Spleen (tissue), 11 donors: ENCODE measurements around the gene ZC3H18. TPM values are rescaled to one million over a fixed set of nuclear protein-coding genes. Genes with fewer than 3 reads are reported as not detected.

Source experiments
- DNase-seq: peaks from one replicate; pipeline ENCODE4 v3.0.0-alpha.2; 2020
- H3K27ac ChIP-seq, 8 donors: fragments of 200-600 bp; sonication (generic) in 7 of 8; 1 replicate in 4 of 8; 2 replicates in 4 of 8; pipeline versions ENCODE4 v1.5.0 to v1.8.0; 2016 to 2021; ENCODE audit warnings: inconsistent platforms in 4 of 8, mild to moderate bottlenecking in 4 of 8, moderate library complexity in 1 of 8
- H3K27me3 ChIP-seq, 7 donors: fragments of 200-600 bp; sonication (generic) in 6 of 7; replicated peaks in 1 of 7; 1 replicate in 4 of 7; 2 replicates in 3 of 7; pipeline versions ENCODE4 v1.5.0 to v1.8.0; 2016 to 2021; ENCODE audit warnings: inconsistent platforms in 3 of 7, mild to moderate bottlenecking in 1 of 7
- H3K36me3 ChIP-seq, 6 donors: fragments of 200-600 bp; sonication (generic) in 5 of 6; 1 replicate in 4 of 6; 2 replicates in 2 of 6; pipeline versions ENCODE4 v1.5.0 to v1.8.0; 2016 to 2021; ENCODE audit warnings: inconsistent platforms in 2 of 6
- H3K4me1 ChIP-seq, 6 donors: fragments of 200-600 bp; sonication (generic) in 5 of 6; 1 replicate in 3 of 6; 2 replicates in 3 of 6; pipeline versions ENCODE4 v1.5.0 to v1.8.0; 2016 to 2021; ENCODE audit warnings: inconsistent platforms in 3 of 6
- H3K4me3 ChIP-seq, 8 donors: fragments of 200-600 bp; sonication (generic) in 7 of 8; 1 replicate in 4 of 8; 2 replicates in 4 of 8; pipeline versions ENCODE4 v1.5.0 to v1.8.0; 2016 to 2021; ENCODE audit warnings: inconsistent platforms in 4 of 8, mild to moderate bottlenecking in 4 of 8, moderate library complexity in 2 of 8
- H3K9me3 ChIP-seq, 8 donors: fragments of 200-600 bp; sonication (generic) in 7 of 8; 1 replicate in 4 of 8; 2 replicates in 4 of 8; pipeline versions ENCODE4 v1.5.0 to v1.8.0; 2016 to 2021; ENCODE audit warnings: inconsistent platforms in 4 of 8
- POLR2A ChIP-seq, 3 donors: fragments of 450-650 bp; IDR thresholded peaks; one replicate each; pipeline ENCODE4 v1.5.1; 2017; ENCODE audit warnings: antibody characterized with exemption in 3 of 3, mild to moderate bottlenecking in 1 of 3
- POLR2AphosphoS5 ChIP-seq, 3 donors: sonication (generic); formaldehyde crosslinking; IDR thresholded peaks; one replicate each; pipeline ENCODE4 v1.5.1; 2017; ENCODE audit warnings: antibody characterized with exemption in 3 of 3
- WGBS, 5 donors: extraction: QIAGEN DNeasy Blood & Tissue Kit in 3 of 5; methylation state at CpG; one replicate each; pipeline versions ENCODE4 v1.1.5 to v1.1.7; 2013 to 2018; 5-methylcytosine and 5-hydroxymethylcytosine counted together
- intact Hi-C: fragments of 100-400 bp; cut with DNase I; formaldehyde crosslinking; loops from one replicate; pipeline ENCODE4 v1.15.0; 2023; ENCODE audit warnings: low total_unique reads
- polyA plus RNA-seq, 3 donors: library from polyadenylated mRNA; stranded (reverse); fragments of 200-250 nt; gene quantifications; one replicate each; pipeline ENCODE4 v1.2.1, GENCODE V29; 2013
- total RNA-seq, 7 donors: library from RNA; depleted of rRNA in 3 of 7; stranded (reverse); fragments of >200 nt in 3 of 7; fragmentation: NEBNext Ultra II Directional in 4 of 7; extraction: Animal tissue kit (Norgen Biotek cat#: 25700) in 4 of 7; gene quantifications; one replicate each; pipeline versions ENCODE4 v1.1.0 to v1.2.1, GENCODE V29; 2016 to 2021
- TF ChIP-seq, protein P1 (sequence below), 11 experiments: fragments of 200-600 bp in 7 of 11; fragments of 450-650 bp in 4 of 11; sonication (generic) in 4 of 11; IDR thresholded peaks in 8 of 11; conservative IDR thresholded peaks in 3 of 11; 1 replicate in 7 of 11; 2 replicates in 4 of 11; pipeline versions ENCODE4 v1.4.0 to v1.8.0; 2016 to 2021; ENCODE audit warnings: antibody characterized with exemption in 11 of 11, inconsistent platforms in 4 of 11, mild to moderate bottlenecking in 1 of 11
- donor health status: healthy with polysubstance abuse.
- donor health status: DM: no; HTN: no; CAD: no; lungs with moderate emphysema.
- donor health status: DM: no; HTN: no; CAD: no.
- donor health status: Bipolar disorder and iron deficiency.
- donor health status: healthy.
- donor health status: DM: no; HTN: no; CAD: no.
- donor health status: DM: yes; HTN: yes; CAD: no.

The ZC3H18 gene
- total and polyA plus RNA-seq, 10 donors, result 18.0 to 65.2 (median 34.7) TPM

DNA sequence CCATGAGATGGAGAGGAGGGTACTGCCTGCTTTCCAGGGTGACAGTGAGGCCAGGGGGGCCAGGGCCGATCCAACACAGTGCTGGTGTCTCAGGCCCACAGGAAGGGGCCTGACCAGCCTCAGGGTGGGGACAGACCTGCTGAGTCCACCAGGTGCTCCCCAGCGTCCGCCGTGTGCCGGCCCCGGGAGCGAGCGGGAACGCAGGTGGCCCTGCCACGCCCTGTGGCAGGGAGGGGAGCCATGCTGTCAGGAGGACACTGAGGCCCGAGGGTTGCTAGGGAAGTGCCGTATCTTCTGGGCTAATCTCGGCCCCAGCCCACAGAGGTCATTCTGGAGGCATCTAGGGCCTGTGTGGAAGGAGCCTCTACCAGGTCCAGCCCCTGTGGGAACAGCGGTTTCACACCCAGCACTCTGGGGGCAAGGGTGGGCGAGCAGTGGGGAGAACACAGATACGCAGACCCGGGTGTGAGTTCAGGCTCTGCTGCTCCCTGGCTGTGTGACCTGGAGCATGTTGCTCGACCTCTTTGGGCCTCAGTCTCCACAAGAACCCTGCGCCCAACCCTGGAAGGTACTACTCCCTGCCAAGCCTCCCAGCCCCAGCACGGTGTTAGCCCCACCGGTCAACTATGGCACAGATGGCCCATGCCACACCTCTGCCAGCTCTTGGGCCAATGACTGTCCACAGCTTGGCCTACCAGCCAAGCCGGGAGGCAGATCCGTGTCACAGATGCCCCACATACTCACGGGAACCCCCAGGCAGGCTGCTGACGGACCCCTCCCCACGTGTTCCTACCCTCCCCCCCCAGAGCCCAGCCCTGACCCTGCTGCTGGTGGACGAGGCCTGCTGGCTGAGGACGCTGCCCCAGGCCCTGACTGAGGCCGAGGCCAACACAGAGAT, 43.9 kb upstream of the ZC3H18 start:
- DNase-seq, result no peak
- no peak for TF ChIP-seq POLR2AphosphoS5 (IDR thresholded peaks at IDR 0.05)
- TF ChIP-seq POLR2A (IDR thresholded peaks at IDR 0.05), result no peak
- TF ChIP-seq, protein P1, sequence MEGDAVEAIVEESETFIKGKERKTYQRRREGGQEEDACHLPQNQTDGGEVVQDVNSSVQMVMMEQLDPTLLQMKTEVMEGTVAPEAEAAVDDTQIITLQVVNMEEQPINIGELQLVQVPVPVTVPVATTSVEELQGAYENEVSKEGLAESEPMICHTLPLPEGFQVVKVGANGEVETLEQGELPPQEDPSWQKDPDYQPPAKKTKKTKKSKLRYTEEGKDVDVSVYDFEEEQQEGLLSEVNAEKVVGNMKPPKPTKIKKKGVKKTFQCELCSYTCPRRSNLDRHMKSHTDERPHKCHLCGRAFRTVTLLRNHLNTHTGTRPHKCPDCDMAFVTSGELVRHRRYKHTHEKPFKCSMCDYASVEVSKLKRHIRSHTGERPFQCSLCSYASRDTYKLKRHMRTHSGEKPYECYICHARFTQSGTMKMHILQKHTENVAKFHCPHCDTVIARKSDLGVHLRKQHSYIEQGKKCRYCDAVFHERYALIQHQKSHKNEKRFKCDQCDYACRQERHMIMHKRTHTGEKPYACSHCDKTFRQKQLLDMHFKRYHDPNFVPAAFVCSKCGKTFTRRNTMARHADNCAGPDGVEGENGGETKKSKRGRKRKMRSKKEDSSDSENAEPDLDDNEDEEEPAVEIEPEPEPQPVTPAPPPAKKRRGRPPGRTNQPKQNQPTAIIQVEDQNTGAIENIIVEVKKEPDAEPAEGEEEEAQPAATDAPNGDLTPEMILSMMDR (IDR thresholded peaks at IDR 0.05 in 8 of 11, conservative IDR thresholded peaks at IDR 0.05 in 3 of 11), result no peak
- intact Hi-C loops, result no loop called here

DNA sequence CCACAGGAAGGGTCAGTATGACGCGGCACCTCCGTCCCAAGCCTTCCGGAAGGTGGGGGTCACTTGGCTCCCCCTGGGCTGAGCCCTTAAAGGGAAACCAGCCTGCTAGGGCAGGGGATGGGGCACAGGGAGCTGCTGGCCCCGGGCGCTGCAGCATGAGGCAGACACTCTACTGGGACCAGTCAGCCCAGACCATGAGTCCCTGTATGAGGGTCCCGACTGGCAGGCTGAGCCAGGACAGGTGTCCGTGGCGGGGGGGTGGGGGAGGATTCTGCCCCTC, 43.4 kb upstream of the ZC3H18 start:
- 37 to 83% (median 72%) methylated on average over 4 to 9 of the region's 9 CpGs for WGBS, 5 donors
- H3K36me3 ChIP-seq, result peaks cover 0 to 44% (median 15%) of the 10 kb centered on the region in 6 donors
- H3K4me1 ChIP-seq, result peaks cover 18 to 69% (median 53%) of the 10 kb centered on the region in 6 donors
- peak overlapping the region in 6 of 8 donors; percentile 29 to 84 (median 74) for H3K27ac ChIP-seq
- DNase-seq, result no peak
- TF ChIP-seq POLR2AphosphoS5 (IDR thresholded peaks at IDR 0.05), result peak; percentile 42 to 49 (median 45)
- TF ChIP-seq, protein P1 (IDR thresholded peaks at IDR 0.05 in 8 of 11, conservative IDR thresholded peaks at IDR 0.05 in 3 of 11), result no peak
- intact Hi-C loops, result no loop called here
- H3K9me3 ChIP-seq, result no peaks in the 10 kb centered on the region
- H3K27me3 ChIP-seq, result peaks cover 0 to 15% (median 0%) of the 10 kb centered on the region in 7 donors
- H3K4me3 ChIP-seq, result peak overlapping the region in 1 of 8 donors; percentile 5

More for the DNA sequence above, 43.9 kb upstream of the ZC3H18 start:
- Histone ChIP-seq H3K36me3 (peaks cover 0 to 40% (median 15%) of the 10 kb centered on the region in 6 donors), H3K9me3 (no peaks in the 10 kb centered on the region), H3K27ac (peak overlapping the region in 7 of 8 donors; percentile 29 to 84 (median 70)), H3K4me3 (no peak overlapping the region), H3K27me3 (peaks cover 0 to 15% (median 0%) of the 10 kb centered on the region in 7 donors), H3K4me1 (peaks cover 18 to 64% (median 51%) of the 10 kb centered on the region in 6 donors)
- WGBS, 5 donors, result 59 to 73% (median 69%) methylated on average over 17 to 29 of the region's 29 CpGs

DNA sequence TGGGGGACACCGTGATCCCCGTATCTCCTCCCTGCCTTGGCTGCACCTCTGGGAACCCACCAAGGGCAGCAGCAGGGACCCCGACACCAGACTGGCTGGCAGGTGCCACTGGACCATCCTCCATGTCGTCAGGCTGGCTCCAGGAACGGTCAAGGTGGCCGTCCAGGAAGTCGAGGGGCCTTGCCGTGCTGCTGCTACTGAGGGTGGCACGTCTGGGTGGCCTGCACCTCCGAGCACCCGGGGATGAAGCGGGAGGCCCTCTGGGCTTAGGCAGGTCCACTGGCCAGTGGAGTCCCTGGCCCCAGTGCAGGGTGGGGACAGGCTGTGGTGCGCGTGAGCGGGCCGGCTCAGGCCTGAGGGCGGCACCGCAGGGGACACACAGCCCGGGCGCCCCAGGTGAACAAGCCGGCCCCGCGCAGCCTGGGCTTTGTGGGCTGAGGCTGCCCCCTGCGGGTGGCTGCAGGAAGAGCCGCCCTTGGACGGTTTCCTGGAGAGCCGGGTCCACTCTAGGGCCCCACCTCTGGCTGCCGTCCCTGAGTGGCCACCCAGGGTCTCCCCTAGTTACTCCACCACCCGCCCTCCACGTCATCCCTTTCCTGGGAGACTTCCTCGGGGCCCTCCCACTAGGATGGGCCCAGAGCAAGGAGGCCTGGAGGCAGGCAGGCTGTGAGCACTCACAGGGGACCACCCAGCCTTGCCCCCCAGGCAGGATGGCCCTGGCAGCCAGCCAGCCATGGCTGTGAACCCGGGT, 42.8 kb upstream of the ZC3H18 start:
- H3K9me3 ChIP-seq, result no peaks in the 10 kb centered on the region
- peak overlapping the region in 6 of 8 donors; percentile 29 to 84 (median 74) for H3K27ac ChIP-seq
- peak in 2 of 3 donors; percentile 55 to 67 for TF ChIP-seq POLR2AphosphoS5 (IDR thresholded peaks at IDR 0.05)
- TF ChIP-seq, protein P1 (IDR thresholded peaks at IDR 0.05 in 8 of 11, conservative IDR thresholded peaks at IDR 0.05 in 3 of 11), result peak; percentile 73 to 95 (median 91)
- no peak for TF ChIP-seq POLR2A (IDR thresholded peaks at IDR 0.05)
- H3K4me3 ChIP-seq, result peak overlapping the region in 1 of 8 donors; percentile 5
- H3K36me3 ChIP-seq, result peaks cover 0 to 44% (median 15%) of the 10 kb centered on the region in 6 donors
- peak; percentile 90 for DNase-seq
- H3K4me1 ChIP-seq, result peaks cover 18 to 72% (median 55%) of the 10 kb centered on the region in 6 donors
- 13 to 34% (median 33%) methylated on average over 6 to 32 of the region's 32 CpGs for WGBS, 5 donors
- intact Hi-C loops, result no loop called here
- peaks cover 0 to 15% (median 0%) of the 10 kb centered on the region in 7 donors for H3K27me3 ChIP-seq
